Esophagus muscularis mucosa (tissue), 3 donors: ENCODE results near the gene ARHGEF10L.

Source experiments
- EP300 ChIP-seq: sonication (generic); formaldehyde crosslinking; IDR thresholded peaks from one replicate; pipeline ENCODE4 v1.6.1; 2017; ENCODE audit warnings: antibody characterized with exemption
- TF ChIP-seq, protein P1 (sequence below), 3 experiments: fragments of 200-600 bp in 2 of 3; fragments of 450-650 bp in 1 of 3; sonication (generic) in 2 of 3; IDR thresholded peaks; one replicate each; pipeline ENCODE4 v1.5.1; 2017 to 2019; ENCODE audit warnings: antibody characterized with exemption in 3 of 3, mild to moderate bottlenecking in 2 of 3, moderate library complexity in 1 of 3

GRCh38 chr1:17585266-17585987 is 45.9 kb downstream of the ARHGEF10L start:
- TF ChIP-seq, protein P1, sequence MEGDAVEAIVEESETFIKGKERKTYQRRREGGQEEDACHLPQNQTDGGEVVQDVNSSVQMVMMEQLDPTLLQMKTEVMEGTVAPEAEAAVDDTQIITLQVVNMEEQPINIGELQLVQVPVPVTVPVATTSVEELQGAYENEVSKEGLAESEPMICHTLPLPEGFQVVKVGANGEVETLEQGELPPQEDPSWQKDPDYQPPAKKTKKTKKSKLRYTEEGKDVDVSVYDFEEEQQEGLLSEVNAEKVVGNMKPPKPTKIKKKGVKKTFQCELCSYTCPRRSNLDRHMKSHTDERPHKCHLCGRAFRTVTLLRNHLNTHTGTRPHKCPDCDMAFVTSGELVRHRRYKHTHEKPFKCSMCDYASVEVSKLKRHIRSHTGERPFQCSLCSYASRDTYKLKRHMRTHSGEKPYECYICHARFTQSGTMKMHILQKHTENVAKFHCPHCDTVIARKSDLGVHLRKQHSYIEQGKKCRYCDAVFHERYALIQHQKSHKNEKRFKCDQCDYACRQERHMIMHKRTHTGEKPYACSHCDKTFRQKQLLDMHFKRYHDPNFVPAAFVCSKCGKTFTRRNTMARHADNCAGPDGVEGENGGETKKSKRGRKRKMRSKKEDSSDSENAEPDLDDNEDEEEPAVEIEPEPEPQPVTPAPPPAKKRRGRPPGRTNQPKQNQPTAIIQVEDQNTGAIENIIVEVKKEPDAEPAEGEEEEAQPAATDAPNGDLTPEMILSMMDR (IDR thresholded peaks at IDR 0.05), result no peak
- TF ChIP-seq EP300, result no peak
